H1 (cell line): ENCODE results near the gene TEK. TPM values are rescaled to one million over a fixed set of nuclear protein-coding genes. Genes with fewer than 3 reads are reported as not detected.

ENCODE experiments used
- CTCF ChIA-PET: fragments of 300-600 bp; sonication (Branson Sonifier 250); formaldehyde crosslinking; loops from one replicate; lab custom pipeline; 2021; ENCODE audit not compliant: partially characterized antibody; lab: Charles Lee
- POLR2A ChIA-PET: fragments of 300-600 bp; sonication (Branson Sonifier 250); formaldehyde crosslinking; loops from one replicate; lab custom pipeline; 2021; ENCODE audit warnings: inconsistent platforms; ENCODE audit not compliant: partially characterized antibody; lab: Charles Lee
- DNase-seq, 2 experiments: peaks; one replicate each; pipeline versions ENCODE4 v3.0.0 to v3.0.0-alpha.2; 2010 to 2022; ENCODE audit warnings: low spot score in 2 of 2, low read depth in 1 of 2, mixed read lengths in 1 of 2
- FAIRE-seq: peaks from 2 replicates; lab custom pipeline; 2011; peaks lifted over from hg19 to GRCh38; lab: Jason Lieb, UNC
- H2AFZ ChIP-seq: 2 replicates; pipeline ENCODE4 v1.8.1; 2012; ENCODE audit warnings: low read length, inconsistent platforms
- H2AK5ac ChIP-seq: 2 replicates; pipeline ENCODE4 v1.6.1; 2013; ENCODE audit warnings: low read depth, low read length
- H2BK120ac ChIP-seq: replicated peaks from 2 replicates; pipeline ENCODE3; 2013; ENCODE audit warnings: low read depth, low read length, inconsistent platforms
- H2BK12ac ChIP-seq: 2 replicates; pipeline ENCODE4 v1.6.1; 2013; ENCODE audit warnings: low read depth, low read length
- H2BK15ac ChIP-seq: 2 replicates; pipeline ENCODE4 v1.6.1; 2013; ENCODE audit warnings: low read length
- H2BK20ac ChIP-seq: 2 replicates; pipeline ENCODE4 v1.6.1; 2013; ENCODE audit warnings: low read length
- H2BK5ac ChIP-seq: 2 replicates; pipeline ENCODE4 v1.6.1; 2013; ENCODE audit warnings: low read depth, low read length
- H3K14ac ChIP-seq: 2 replicates; pipeline ENCODE4 v1.6.1; 2013; ENCODE audit warnings: inconsistent platforms; ENCODE audit not compliant: insufficient read length
- H3K18ac ChIP-seq: 2 replicates; pipeline ENCODE4 v1.6.1; 2013; ENCODE audit warnings: low read length; ENCODE audit errors: extremely low read depth
- H3K23ac ChIP-seq: 2 replicates; pipeline ENCODE4 v1.6.1; 2013; ENCODE audit warnings: inconsistent platforms; ENCODE audit not compliant: insufficient read length
- H3K23me2 ChIP-seq: 2 replicates; pipeline ENCODE4 v1.6.1; 2013; ENCODE audit warnings: low read depth, low read length
- H3K27ac ChIP-seq: 2 replicates; pipeline ENCODE4 v1.6.1; 2011; ENCODE audit warnings: low read depth, low read length, inconsistent platforms
- H3K27me3 ChIP-seq, 4 experiments: replicated peaks in 1 of 4; 1 replicate in 1 of 4; 2 replicates in 3 of 4; pipeline versions ENCODE4 v1.6.1 to v1.8.1; 2011 to 2013; ENCODE audit warnings: low read length in 3 of 4, mild to moderate bottlenecking in 3 of 4, inconsistent platforms in 2 of 4, mixed read lengths in 2 of 4, moderate library complexity in 1 of 4; ENCODE audit not compliant: control insufficient read depth in 3 of 4, insufficient read depth in 3 of 4; ENCODE audit errors: extremely low read depth in 1 of 4
- H3K36me3 ChIP-seq, 4 experiments: 2 replicates each; pipeline versions ENCODE4 v1.6.1 to v1.8.1; 2011 to 2013; ENCODE audit warnings: mild to moderate bottlenecking in 4 of 4, low read length in 3 of 4, moderate library complexity in 2 of 4, control low read depth in 1 of 4, inconsistent platforms in 1 of 4; ENCODE audit not compliant: insufficient read depth in 4 of 4, control insufficient read depth in 2 of 4
- H3K4ac ChIP-seq: replicated peaks from 2 replicates; pipeline ENCODE3; 2013; ENCODE audit warnings: low read length, low read depth, mixed read lengths, inconsistent platforms; ENCODE audit not compliant: insufficient read length
- H3K4me1 ChIP-seq, 4 experiments: replicated peaks in 1 of 4; 1 replicate in 1 of 4; 2 replicates in 3 of 4; pipeline versions ENCODE4 v1.6.1 to v1.8.1; 2011 to 2013; ENCODE audit warnings: low read length in 3 of 4, inconsistent platforms in 2 of 4, mixed read lengths in 1 of 4; ENCODE audit not compliant: insufficient read depth in 4 of 4, control insufficient read depth in 3 of 4
- H3K4me2 ChIP-seq, 2 experiments: 2 replicates each; pipeline versions ENCODE4 v1.6.1 to v1.8.1; 2011 to 2013; ENCODE audit warnings: low read depth in 2 of 2, low read length in 2 of 2, control low read depth in 1 of 2, inconsistent platforms in 1 of 2, mild to moderate bottlenecking in 1 of 2; ENCODE audit not compliant: insufficient read depth in 1 of 2
- H3K4me3 ChIP-seq, 4 experiments: fragments of 200-600, 300-600 bp in 1 of 4; sonication (generic), shearing (Covaris generic), sonication (Bioruptor Twin) in 1 of 4; 2 replicates each; pipeline versions ENCODE4 v1.5.1 to v1.8.1; 2011 to 2016; ENCODE audit warnings: low read length in 4 of 4, low read depth in 3 of 4, control low read depth in 2 of 4, inconsistent platforms in 2 of 4, mild to moderate bottlenecking in 2 of 4, mixed read lengths in 1 of 4, moderate library complexity in 1 of 4; ENCODE audit not compliant: insufficient read depth in 2 of 4; ENCODE audit errors: extremely low read depth in 1 of 4
- H3K56ac ChIP-seq: replicated peaks from 2 replicates; pipeline ENCODE3; 2013; ENCODE audit warnings: low read depth, mild to moderate bottlenecking, mixed read lengths, low read length, inconsistent platforms; ENCODE audit not compliant: insufficient read length
- H3K79me1 ChIP-seq: 2 replicates; pipeline ENCODE4 v1.6.1; 2013; ENCODE audit warnings: low read depth, low read length, control low read depth
- H3K79me2 ChIP-seq, 2 experiments: 2 replicates each; pipeline versions ENCODE4 v1.6.1 to v1.8.1; 2012 to 2013; ENCODE audit warnings: low read length in 2 of 2, mild to moderate bottlenecking in 2 of 2, inconsistent platforms in 1 of 2; ENCODE audit not compliant: insufficient read depth in 2 of 2, control insufficient read depth in 1 of 2
- H3K9ac ChIP-seq, 4 experiments: replicated peaks in 1 of 4; 1 replicate in 1 of 4; 2 replicates in 3 of 4; pipeline versions ENCODE4 v1.6.1 to v1.8.1; 2011 to 2013; ENCODE audit warnings: low read depth in 3 of 4, low read length in 3 of 4, control low read depth in 2 of 4, mild to moderate bottlenecking in 2 of 4, moderate library complexity in 2 of 4, inconsistent platforms in 1 of 4; ENCODE audit errors: extremely low read depth in 1 of 4
- H3K9me3 ChIP-seq, 2 experiments: 2 replicates each; pipeline versions ENCODE4 v1.6.1 to v1.8.1; 2012 to 2013; ENCODE audit warnings: mild to moderate bottlenecking in 2 of 2, moderate library complexity in 2 of 2, control low read depth in 1 of 2, inconsistent platforms in 1 of 2, low read depth in 1 of 2, low read length in 1 of 2, mixed read lengths in 1 of 2; ENCODE audit not compliant: insufficient read depth in 2 of 2
- H4K20me1 ChIP-seq, 2 experiments: replicated peaks in 1 of 2; 2 replicates each; pipeline versions ENCODE3 to v1.8.1; 2011 to 2013; ENCODE audit warnings: inconsistent platforms in 2 of 2, low read length in 2 of 2, mild to moderate bottlenecking in 1 of 2; ENCODE audit not compliant: insufficient read depth in 2 of 2, control insufficient read depth in 1 of 2
- H4K5ac ChIP-seq: 2 replicates; pipeline ENCODE4 v1.6.1; 2013; ENCODE audit warnings: low read length, low read depth, mixed read lengths, inconsistent platforms; ENCODE audit not compliant: insufficient read length
- H4K8ac ChIP-seq: 2 replicates; pipeline ENCODE4 v1.8.0; 2013; ENCODE audit warnings: mild to moderate bottlenecking, moderate library complexity, low read length, inconsistent platforms; ENCODE audit not compliant: insufficient read depth; ENCODE audit errors: extremely low read depth
- H4K91ac ChIP-seq: replicated peaks from 2 replicates; pipeline ENCODE3; 2013; ENCODE audit warnings: low read length, mixed read lengths, inconsistent platforms; ENCODE audit not compliant: insufficient read length
- BRCA1 ChIP-seq: IDR thresholded peaks from 2 replicates; pipeline ENCODE4 v1.6.1; 2012; ENCODE audit warnings: low read depth, low read length, improper control_type of control experiment
- CBX5 ChIP-seq: fragments of 300-800, 300-1000 bp; sonication (generic); IDR thresholded peaks from 2 replicates; pipeline ENCODE4 v1.7.1; 2016; ENCODE audit warnings: antibody characterized with exemption, low read length, low read depth
- GABPA ChIP-seq: IDR thresholded peaks from 2 replicates; pipeline ENCODE4 v1.6.1; 2011; ENCODE audit warnings: mild to moderate bottlenecking, low read length, moderate library complexity, borderline replicate concordance; ENCODE audit not compliant: insufficient read depth
- POLR2AphosphoS5 ChIP-seq: IDR thresholded peaks from 2 replicates; pipeline ENCODE4 v1.6.1; 2011; ENCODE audit warnings: low read depth, low read length
- RFX5 ChIP-seq: IDR thresholded peaks from 2 replicates; pipeline ENCODE4 v1.6.1; 2011; ENCODE audit warnings: low read depth, low read length, improper control_type of control experiment, borderline replicate concordance
- RXRA ChIP-seq: IDR thresholded peaks from 2 replicates; pipeline ENCODE4 v1.6.1; 2011; ENCODE audit warnings: low read depth, mild to moderate bottlenecking, low read length, moderate library complexity; ENCODE audit not compliant: insufficient read depth
- SP4 ChIP-seq: IDR thresholded peaks from 2 replicates; pipeline ENCODE4 v1.6.1; 2012; ENCODE audit warnings: low read length, inconsistent platforms
- SUZ12 ChIP-seq: fragments of 200-600 bp; sonication (generic); IDR thresholded peaks from 2 replicates; pipeline ENCODE4 v1.6.1; 2012; ENCODE audit warnings: mild to moderate bottlenecking, inconsistent platforms, low read length, moderate library complexity, mixed read lengths
- USF2 ChIP-seq: IDR thresholded peaks from 2 replicates; pipeline ENCODE4 v1.6.1; 2011; ENCODE audit warnings: low read length, improper control_type of control experiment
- WGBS, 2 experiments: shearing (Covaris generic) in 1 of 2; methylation state at CpG; one replicate each; pipeline versions ENCODE4 v1.1.6 to v1.1.7; 2013 to 2015; ENCODE audit warnings: low lambda C conversion rate in 2 of 2, mixed read lengths in 2 of 2, inconsistent platforms in 1 of 2, low coverage in 1 of 2, missing lambda C conversion rate in 1 of 2; ENCODE audit not compliant: insufficient replicate concordance in 2 of 2, insufficient coverage in 1 of 2, insufficient read length in 1 of 2; ENCODE audit errors: extremely low coverage in 1 of 2, missing lambda C conversion rate in 1 of 2; 5-methylcytosine and 5-hydroxymethylcytosine counted together
- polyA plus RNA-seq, 7 experiments: library from polyadenylated mRNA; depleted of rRNA in 3 of 7; stranded (reverse) in 5 of 7; unstranded in 2 of 7; fragments of >200 nt in 5 of 7; fragments of 200-250 nt in 2 of 7; gene quantifications; 1 replicate in 5 of 7; 2 replicates in 1 of 7; 4 replicates in 1 of 7; pipeline versions ENCODE4 v1.2.1 to v1.2.3, GENCODE V29; 2011 to 2013; ENCODE audit warnings: missing spikeins in 2 of 7, mixed read lengths in 2 of 7
- total RNA-seq: library from RNA; stranded (reverse); fragmentation: NEBNext Ultra II Directional; extraction: Animal tissue kit (Norgen Biotek cat#: 25700); gene quantifications from 2 replicates; pipeline ENCODE4 v1.2.1, GENCODE V29; 2021

Gene TEK
- total and polyA plus RNA-seq, 2 of the 8 experiments (the other 6 are each of a cell fraction or from before 2014, with no cell fraction given), result 11.0 to 35.8 TPM

- FAIRE-seq, result no peak
- Histone ChIP-seq H3K9me3 (no peaks in the 10 kb centered on the region), H4K5ac (no peak overlapping the region), H3K27me3 (no peaks in the 10 kb centered on the region), H3K4me1 (peaks cover 0 to 13% (median under 1%) of the 10 kb centered on the region in 4 experiments; a peak in 2 of 7 replicates), H3K4me2 (no peak overlapping the region), H3K4ac (no peak overlapping the region), H3K4me3 (no peak overlapping the region), H2BK5ac (no peak overlapping the region), H2BK12ac (no peak overlapping the region), H3K18ac (no peak overlapping the region), H3K14ac (no peak overlapping the region), H3K79me1 (no peaks in the 10 kb centered on the region; the same call in 1 of the 2 replicates), H3K27ac (no peak overlapping the region), H3K79me2 (no peaks in the 10 kb centered on the region), H3K56ac (no peak overlapping the region), H2BK20ac (no peak overlapping the region), H3K9ac (no peak overlapping the region), H4K8ac (no peak overlapping the region), H2BK15ac (no peak overlapping the region), H2AFZ (no peak overlapping the region), H2AK5ac (no peak overlapping the region), H4K91ac (no peak overlapping the region), H2BK120ac (no peak overlapping the region), H3K36me3 (no peaks in the 10 kb centered on the region), H3K23me2 (no peaks in the 10 kb centered on the region), H4K20me1 (peaks cover 0 to 1% of the 10 kb centered on the region in 2 experiments), H3K23ac (no peak overlapping the region)
- TF ChIP-seq RFX5 (no peak), CBX5 (no peak), SUZ12 (no peak), RXRA (no peak), USF2 (no peak), POLR2AphosphoS5 (no peak), GABPA (no peak), SP4 (no peak), BRCA1 (no peak)
- POLR2A ChIA-PET, result no interaction called here
- 91% methylated on average over 2 of the region's 2 CpGs; no CpG with 5 or more reads in 1 of the 2 experiments for WGBS, 2 experiments
- CTCF ChIA-PET, result no interaction called here
- no peak for DNase-seq
Measured at GRCh38 chr9:27149651-27150050, 40.6 kb downstream of the TEK start.
